ENCODE results near the gene FSTL5. TPM values are rescaled to one million over a fixed set of nuclear protein-coding genes. Genes with fewer than 3 reads are reported as not detected.

The FSTL5 gene
- total and polyA plus RNA-seq, 4 donors = 28.3 to 83.4 (median 33.7) TPM

DNA sequence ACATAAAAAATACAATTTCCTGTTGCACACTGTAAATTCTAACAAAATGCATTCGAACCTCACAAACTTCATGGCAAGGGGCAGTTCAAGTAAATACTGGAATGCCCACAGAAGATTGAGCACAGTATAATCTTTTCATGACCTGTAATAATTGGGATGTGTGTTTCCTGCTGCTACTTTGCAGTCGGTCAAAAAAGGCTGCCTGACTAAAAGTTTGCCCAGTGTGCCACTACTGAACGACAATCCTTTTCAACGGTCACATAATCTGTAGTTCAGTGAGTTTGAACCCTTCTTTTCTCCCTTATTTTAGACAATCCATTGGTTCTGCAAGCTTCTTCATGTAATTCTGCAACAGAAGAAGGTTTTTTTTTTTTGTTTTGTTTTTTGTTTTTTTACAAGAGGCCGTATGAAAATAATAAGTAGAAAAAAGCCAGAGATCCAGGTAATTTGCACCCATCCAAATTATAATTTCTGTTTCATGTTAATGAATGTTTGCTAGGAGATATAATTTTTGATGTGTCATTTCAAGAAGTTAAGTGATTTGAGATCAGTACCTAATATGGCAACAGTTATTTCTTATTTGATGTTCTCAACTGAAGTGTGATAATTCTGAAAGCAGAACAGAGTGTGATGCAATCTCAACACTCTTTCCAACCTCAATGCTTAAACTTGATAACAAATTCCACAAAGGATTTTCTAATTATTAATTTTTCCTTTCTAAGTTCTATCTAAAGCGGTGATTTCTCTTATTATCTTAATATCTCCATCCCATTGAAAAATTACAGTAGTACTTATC lies 237.6 kb downstream of the FSTL5 start:
- Histone ChIP-seq H3K36me3 (ENCODE audit: control insufficient read depth, insufficient read depth, low read length) (no peaks in the 10 kb centered on the region), H3K27ac (ENCODE audit: low read depth, low read length) (no peak overlapping the region), H3K9me3 (ENCODE audit: control insufficient read depth, insufficient read depth, low read length) (no peaks in the 10 kb centered on the region), H3K4me3 (ENCODE audit: low read depth, low read length) (no peak overlapping the region), H3K27me3 (ENCODE audit: control insufficient read depth, insufficient read depth, low read length) (no peaks in the 10 kb centered on the region), H3K4me1 (ENCODE audit: control insufficient read depth, insufficient read depth, low read length) (no peaks in the 10 kb centered on the region)
- no peak for DNase-seq (ENCODE audit: low read depth in 4 of 6, low spot score in 6 of 6)
- no CpG with 5 or more reads among the region's 6 CpGs for WGBS (ENCODE audit: insufficient coverage)

DNA sequence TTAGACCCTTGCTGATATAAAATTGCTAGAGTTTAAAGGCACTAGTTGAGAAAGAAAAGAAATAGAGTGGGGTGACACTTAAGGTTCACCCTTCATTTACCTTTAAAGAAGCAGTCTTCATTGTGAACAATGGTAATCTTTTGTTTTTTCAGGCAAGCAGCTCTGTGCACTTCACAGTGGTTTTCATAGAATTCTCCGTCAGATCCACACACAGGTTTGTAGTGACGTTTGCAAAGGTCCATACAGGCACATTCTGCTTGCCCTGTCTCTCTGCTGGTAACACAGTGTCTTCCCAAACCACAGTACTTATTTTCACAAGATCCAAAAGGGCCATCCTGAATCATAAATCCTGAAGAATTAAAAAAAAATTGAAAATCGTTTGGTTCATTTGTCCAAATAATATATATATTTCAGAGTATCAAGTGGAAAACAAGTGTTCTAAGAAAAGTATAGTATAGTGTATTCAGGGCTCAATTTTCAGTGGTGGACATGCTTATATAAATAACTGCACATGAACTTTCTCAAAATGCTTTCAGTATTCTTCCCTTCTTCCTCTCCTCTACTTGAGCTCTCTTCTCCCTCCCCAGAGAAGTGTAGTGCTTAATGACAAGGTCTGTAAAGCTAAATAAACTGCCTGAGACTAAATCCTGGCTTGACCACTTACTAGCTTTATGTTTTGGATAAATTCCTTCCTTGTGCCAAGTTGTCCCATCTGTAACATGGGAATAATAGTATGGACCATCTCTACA lies 243.3 kb downstream of the FSTL5 start:
- no peaks in the 10 kb centered on the region for H3K9me3 ChIP-seq (ENCODE audit: control insufficient read depth, insufficient read depth, low read length)
- DNase-seq (ENCODE audit: low read depth in 4 of 6, low spot score in 6 of 6) = no peak
- no peaks in the 10 kb centered on the region for H3K36me3 ChIP-seq (ENCODE audit: control insufficient read depth, insufficient read depth, low read length)
- H3K27ac ChIP-seq (ENCODE audit: low read depth, low read length) = no peak overlapping the region
- 50% methylated on average over 2 of the region's 3 CpGs for WGBS (ENCODE audit: insufficient coverage)
- H3K27me3 ChIP-seq (ENCODE audit: control insufficient read depth, insufficient read depth, low read length) = no peaks in the 10 kb centered on the region
- H3K4me3 ChIP-seq (ENCODE audit: low read depth, low read length) = no peak overlapping the region
- no peaks in the 10 kb centered on the region for H3K4me1 ChIP-seq (ENCODE audit: control insufficient read depth, insufficient read depth, low read length)

- Histone ChIP-seq H3K36me3 (ENCODE audit: control insufficient read depth, insufficient read depth, low read length) (no peaks in the 10 kb centered on the region), H3K27ac (ENCODE audit: low read depth, low read length) (no peak overlapping the region), H3K4me3 (ENCODE audit: low read depth, low read length) (no peak overlapping the region), H3K27me3 (ENCODE audit: control insufficient read depth, insufficient read depth, low read length) (no peaks in the 10 kb centered on the region), H3K9me3 (ENCODE audit: control insufficient read depth, insufficient read depth, low read length) (no peaks in the 10 kb centered on the region), H3K4me1 (ENCODE audit: control insufficient read depth, insufficient read depth, low read length) (no peaks in the 10 kb centered on the region)
- no peak for DNase-seq (ENCODE audit: low read depth in 4 of 6, low spot score in 6 of 6)
- no CpG with 5 or more reads among the region's 3 CpGs for WGBS (ENCODE audit: insufficient coverage)
Measured at GRCh38 chr4:161919442-161920220, 244.2 kb downstream of the FSTL5 start.

DNA sequence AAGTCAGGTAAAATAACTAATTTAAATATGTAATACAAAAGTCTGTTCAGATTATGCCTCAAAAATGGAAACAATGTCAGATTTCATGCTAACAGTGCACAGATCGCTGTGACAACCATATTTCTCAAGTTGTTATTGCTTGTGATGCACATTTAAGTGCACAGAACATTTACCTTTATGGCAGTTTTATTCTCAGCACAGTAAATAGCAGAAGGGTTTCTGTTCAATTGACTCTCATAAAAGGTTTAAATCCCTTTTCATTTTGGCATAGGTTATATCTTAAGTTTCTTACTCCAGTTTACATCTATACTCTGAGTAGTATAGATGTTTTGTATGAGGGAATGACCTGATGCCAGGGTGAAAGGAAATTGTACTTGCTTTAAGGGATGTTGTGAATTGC lies 247.8 kb downstream of the FSTL5 start:
- Histone ChIP-seq H3K36me3 (ENCODE audit: control insufficient read depth, insufficient read depth, low read length) (no peaks in the 10 kb centered on the region), H3K4me3 (ENCODE audit: low read depth, low read length) (no peak overlapping the region), H3K4me1 (ENCODE audit: control insufficient read depth, insufficient read depth, low read length) (no peaks in the 10 kb centered on the region), H3K27me3 (ENCODE audit: control insufficient read depth, insufficient read depth, low read length) (no peaks in the 10 kb centered on the region), H3K9me3 (ENCODE audit: control insufficient read depth, insufficient read depth, low read length) (no peaks in the 10 kb centered on the region), H3K27ac (ENCODE audit: low read depth, low read length) (no peak overlapping the region)
- WGBS (ENCODE audit: insufficient coverage) = no CpG with 5 or more reads among the region's 1 CpG
- peak in 1 of 6 donors; percentile 62 for DNase-seq (ENCODE audit: low read depth in 4 of 6, low spot score in 6 of 6)

DNA sequence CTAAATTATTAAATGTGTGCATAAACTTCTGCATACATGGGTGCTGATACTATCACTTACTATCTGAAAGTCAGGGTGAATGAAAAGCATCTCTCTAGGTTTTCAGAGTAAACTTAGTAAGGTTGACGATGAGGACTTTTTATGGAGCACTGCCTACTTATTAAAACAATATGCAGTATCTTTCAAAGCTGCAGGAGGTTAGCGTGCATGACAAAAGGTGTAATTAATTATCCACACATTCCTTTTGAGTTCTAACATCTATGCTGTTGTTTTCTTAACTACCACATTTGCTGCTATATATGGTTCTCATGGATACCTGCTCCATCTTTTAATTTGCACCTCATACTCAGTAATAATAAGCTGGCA lies 256.2 kb downstream of the FSTL5 start:
- no peak overlapping the region for H3K4me3 ChIP-seq (ENCODE audit: low read depth, low read length)
- WGBS (ENCODE audit: insufficient coverage) = no CpG with 5 or more reads among the region's 2 CpGs
- no peak for DNase-seq (ENCODE audit: low read depth in 4 of 6, low spot score in 6 of 6)
- H3K36me3 ChIP-seq (ENCODE audit: control insufficient read depth, insufficient read depth, low read length) = no peaks in the 10 kb centered on the region
- H3K27ac ChIP-seq (ENCODE audit: low read depth, low read length) = no peak overlapping the region
- H3K9me3 ChIP-seq (ENCODE audit: control insufficient read depth, insufficient read depth, low read length) = no peaks in the 10 kb centered on the region
- no peaks in the 10 kb centered on the region for H3K27me3 ChIP-seq (ENCODE audit: control insufficient read depth, insufficient read depth, low read length)
- H3K4me1 ChIP-seq (ENCODE audit: control insufficient read depth, insufficient read depth, low read length) = no peaks in the 10 kb centered on the region

- no CpG with 5 or more reads among the region's 4 CpGs for WGBS (ENCODE audit: insufficient coverage)
- Histone ChIP-seq H3K27ac (ENCODE audit: low read depth, low read length) (no peak overlapping the region), H3K27me3 (ENCODE audit: control insufficient read depth, insufficient read depth, low read length) (no peaks in the 10 kb centered on the region), H3K9me3 (ENCODE audit: control insufficient read depth, insufficient read depth, low read length) (no peaks in the 10 kb centered on the region), H3K36me3 (ENCODE audit: control insufficient read depth, insufficient read depth, low read length) (no peaks in the 10 kb centered on the region), H3K4me3 (ENCODE audit: low read depth, low read length) (no peak overlapping the region), H3K4me1 (ENCODE audit: control insufficient read depth, insufficient read depth, low read length) (no peaks in the 10 kb centered on the region)
- peak in 2 of 6 donors; percentile 31 to 58 for DNase-seq (ENCODE audit: low read depth in 4 of 6, low spot score in 6 of 6)
Measured at GRCh38 chr4:161906836-161907589, 256.8 kb downstream of the FSTL5 start.

GRCh38 chr4:161900110-161900509 lies 263.7 kb downstream of the FSTL5 start:
- WGBS (ENCODE audit: insufficient coverage) = 27% methylated on average over 4 of the region's 6 CpGs
- H3K9me3 ChIP-seq (ENCODE audit: control insufficient read depth, insufficient read depth, low read length) = no peaks in the 10 kb centered on the region
- no peak overlapping the region for H3K27ac ChIP-seq (ENCODE audit: low read depth, low read length)

GRCh38 chr4:161894493-161895167 lies 269.2 kb downstream of the FSTL5 start:
- Histone ChIP-seq H3K4me1 (ENCODE audit: control insufficient read depth, insufficient read depth, low read length) (no peaks in the 10 kb centered on the region), H3K27me3 (ENCODE audit: control insufficient read depth, insufficient read depth, low read length) (no peaks in the 10 kb centered on the region), H3K27ac (ENCODE audit: low read depth, low read length) (no peak overlapping the region), H3K9me3 (ENCODE audit: control insufficient read depth, insufficient read depth, low read length) (no peaks in the 10 kb centered on the region), H3K36me3 (ENCODE audit: control insufficient read depth, insufficient read depth, low read length) (no peaks in the 10 kb centered on the region), H3K4me3 (ENCODE audit: low read depth, low read length) (no peak overlapping the region)
- WGBS (ENCODE audit: insufficient coverage) = 100% methylated on average over 3 of the region's 6 CpGs
- DNase-seq (ENCODE audit: low read depth in 4 of 6, low spot score in 6 of 6) = peak in 1 of 6 donors; percentile 11

More at GRCh38 chr4:161900110-161900509, 263.7 kb downstream of the FSTL5 start:
- H3K27me3 ChIP-seq (ENCODE audit: control insufficient read depth, insufficient read depth, low read length) = no peaks in the 10 kb centered on the region
- DNase-seq (ENCODE audit: low read depth in 4 of 6, low spot score in 6 of 6) = no peak
- no peak overlapping the region for H3K4me3 ChIP-seq (ENCODE audit: low read depth, low read length)
- no peaks in the 10 kb centered on the region for H3K4me1 ChIP-seq (ENCODE audit: control insufficient read depth, insufficient read depth, low read length)
- no peaks in the 10 kb centered on the region for H3K36me3 ChIP-seq (ENCODE audit: control insufficient read depth, insufficient read depth, low read length)

GRCh38 chr4:161894014-161894413 lies 269.8 kb downstream of the FSTL5 start:
- Histone ChIP-seq H3K9me3 (ENCODE audit: control insufficient read depth, insufficient read depth, low read length) (no peaks in the 10 kb centered on the region), H3K36me3 (ENCODE audit: control insufficient read depth, insufficient read depth, low read length) (no peaks in the 10 kb centered on the region), H3K4me1 (ENCODE audit: control insufficient read depth, insufficient read depth, low read length) (no peaks in the 10 kb centered on the region), H3K27me3 (ENCODE audit: control insufficient read depth, insufficient read depth, low read length) (no peaks in the 10 kb centered on the region), H3K27ac (ENCODE audit: low read depth, low read length) (no peak overlapping the region), H3K4me3 (ENCODE audit: low read depth, low read length) (no peak overlapping the region)
- WGBS (ENCODE audit: insufficient coverage) = no CpG with 5 or more reads among the region's 1 CpG
- DNase-seq (ENCODE audit: low read depth in 4 of 6, low spot score in 6 of 6) = no peak

Data from spinal cord (tissue), 10 donors.